Kidney (tissue), 14 donors: ENCODE measurements around the gene VCX3B. TPM values are rescaled to one million over a fixed set of nuclear protein-coding genes. Genes with fewer than 3 reads are reported as not detected.

ENCODE experiments used
- DNase-seq, 5 donors: peaks; one replicate each; pipeline ENCODE4 v3.0.0-alpha.2; 2013 to 2020
- FAIRE-seq: peaks from 2 replicates; lab custom pipeline; 2012; peaks lifted over from hg19 to GRCh38; lab: Jason Lieb, UNC
- H3K27ac ChIP-seq, 2 donors: one replicate each; pipeline ENCODE4 v1.7.0; 2013; ENCODE audit warnings: low read depth in 2 of 2, low read length in 2 of 2, inconsistent platforms in 1 of 2
- H3K27me3 ChIP-seq: one replicate; pipeline ENCODE4 v1.7.1; 2013; ENCODE audit warnings: low read length, inconsistent platforms; ENCODE audit not compliant: control insufficient read depth, insufficient read depth
- H3K36me3 ChIP-seq, 3 donors: one replicate each; pipeline versions ENCODE4 v1.7.0 to v1.7.1; 2013; ENCODE audit warnings: low read length in 3 of 3, control low read depth in 1 of 3, inconsistent platforms in 1 of 3; ENCODE audit not compliant: insufficient read depth in 3 of 3, control insufficient read depth in 2 of 3
- H3K4me1 ChIP-seq, 3 donors: one replicate each; pipeline versions ENCODE4 v1.7.0 to v1.7.1; 2013; ENCODE audit warnings: low read length in 3 of 3, inconsistent platforms in 1 of 3, low read depth in 1 of 3; ENCODE audit not compliant: control insufficient read depth in 2 of 3, insufficient read depth in 2 of 3
- H3K4me3 ChIP-seq, 3 donors: one replicate each; pipeline versions ENCODE4 v1.7.0 to v1.8.1; 2013; ENCODE audit warnings: low read length in 3 of 3, control low read depth in 1 of 3, inconsistent platforms in 1 of 3
- H3K9ac ChIP-seq, 3 donors: one replicate each; pipeline versions ENCODE4 v1.7.0 to v1.7.1; 2013; ENCODE audit warnings: low read length in 3 of 3, control low read depth in 1 of 3, inconsistent platforms in 1 of 3
- H3K9me3 ChIP-seq, 3 donors: one replicate each; pipeline versions ENCODE4 v1.7.0 to v1.7.1; 2013; ENCODE audit warnings: low read length in 3 of 3, control low read depth in 1 of 3, inconsistent platforms in 1 of 3; ENCODE audit not compliant: control insufficient read depth in 2 of 3, insufficient read depth in 1 of 3
- intact Hi-C: fragments of 100-400 bp; cut with DNase I; formaldehyde crosslinking; loops from one replicate; pipeline ENCODE4 v1.11.1; 2022
- polyA plus RNA-seq: library from polyadenylated mRNA; stranded (reverse); fragments of 350-450 nt; fragmentation: Illumina TruSeq; extraction: RNeasy Lipid Tissue Mini Kit (QIAGEN cat#74804); gene quantifications from one replicate; pipeline ENCODE4 v1.2.3, GENCODE V29; 2014; ENCODE audit warnings: low read depth, low replicate concordance; ENCODE audit not compliant: insufficient read depth
- total RNA-seq: library from RNA; stranded (reverse); fragmentation: NEBNext Ultra II Directional; extraction: Animal tissue kit (Norgen Biotek cat#: 25700); gene quantifications from one replicate; pipeline ENCODE4 v1.2.1, GENCODE V29; 2021
- TF ChIP-seq, protein P1 (sequence below): IDR thresholded peaks from 3 replicates; pipeline ENCODE4 v1.5.1; 2012; ENCODE audit warnings: mild to moderate bottlenecking, moderate library complexity, borderline replicate concordance; ENCODE audit not compliant: insufficient read depth; ENCODE audit errors: extremely low read depth
- donor health status: control.
- donor health status: control.
- donor health status: control.
- donor health status: control.
- donor health status: control.
- donor health status: DM: yes; HTN: yes; CAD: no.
- donor health status: Normal renal cell carcinoma (clear cell type).

The VCX3B gene
- total and polyA plus RNA-seq, 2 donors from 2014 or later: 0.38 to 0.60 TPM

DNA sequence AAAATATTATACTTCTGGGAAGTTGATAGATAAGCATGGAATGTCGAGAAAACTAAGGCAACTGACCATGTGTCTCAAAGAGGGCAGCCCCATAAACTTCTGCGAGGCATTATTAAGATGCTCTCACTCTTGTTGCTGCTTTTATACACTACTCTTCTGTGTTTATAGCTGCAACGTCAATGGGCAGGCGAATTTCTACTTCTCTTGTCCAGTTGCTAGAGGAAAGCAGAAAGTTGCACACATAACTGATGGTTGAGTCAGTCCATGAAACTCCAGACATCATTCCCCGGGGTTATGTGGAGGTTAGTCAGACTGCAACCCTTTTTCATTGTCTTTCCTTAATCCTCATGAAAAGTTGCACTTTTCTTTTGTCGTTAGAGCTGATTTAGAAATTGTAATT is 39.8 kb downstream of the VCX3B start:
- H3K4me3 ChIP-seq: no peak overlapping the region
- intact Hi-C loops: no loop called here
- no peaks in the 10 kb centered on the region for H3K36me3 ChIP-seq
- H3K27me3 ChIP-seq: no peaks in the 10 kb centered on the region
- no peak overlapping the region for H3K9ac ChIP-seq
- FAIRE-seq (no peak), DNase-seq (peak in 1 of 5 donors; percentile 1)
- no peaks in the 10 kb centered on the region for H3K4me1 ChIP-seq
- TF ChIP-seq, protein P1, sequence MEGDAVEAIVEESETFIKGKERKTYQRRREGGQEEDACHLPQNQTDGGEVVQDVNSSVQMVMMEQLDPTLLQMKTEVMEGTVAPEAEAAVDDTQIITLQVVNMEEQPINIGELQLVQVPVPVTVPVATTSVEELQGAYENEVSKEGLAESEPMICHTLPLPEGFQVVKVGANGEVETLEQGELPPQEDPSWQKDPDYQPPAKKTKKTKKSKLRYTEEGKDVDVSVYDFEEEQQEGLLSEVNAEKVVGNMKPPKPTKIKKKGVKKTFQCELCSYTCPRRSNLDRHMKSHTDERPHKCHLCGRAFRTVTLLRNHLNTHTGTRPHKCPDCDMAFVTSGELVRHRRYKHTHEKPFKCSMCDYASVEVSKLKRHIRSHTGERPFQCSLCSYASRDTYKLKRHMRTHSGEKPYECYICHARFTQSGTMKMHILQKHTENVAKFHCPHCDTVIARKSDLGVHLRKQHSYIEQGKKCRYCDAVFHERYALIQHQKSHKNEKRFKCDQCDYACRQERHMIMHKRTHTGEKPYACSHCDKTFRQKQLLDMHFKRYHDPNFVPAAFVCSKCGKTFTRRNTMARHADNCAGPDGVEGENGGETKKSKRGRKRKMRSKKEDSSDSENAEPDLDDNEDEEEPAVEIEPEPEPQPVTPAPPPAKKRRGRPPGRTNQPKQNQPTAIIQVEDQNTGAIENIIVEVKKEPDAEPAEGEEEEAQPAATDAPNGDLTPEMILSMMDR: no peak
- no peaks in the 10 kb centered on the region for H3K9me3 ChIP-seq
- H3K27ac ChIP-seq: no peak overlapping the region
